Central memory CD4-positive, alpha-beta T cell (primary cell): Measurements from ENCODE around the gene FRS2.

ENCODE experiments used
- DNase-seq: peaks from one replicate; pipeline ENCODE4 v3.0.0; 2022

FRS2 gene

DNA sequence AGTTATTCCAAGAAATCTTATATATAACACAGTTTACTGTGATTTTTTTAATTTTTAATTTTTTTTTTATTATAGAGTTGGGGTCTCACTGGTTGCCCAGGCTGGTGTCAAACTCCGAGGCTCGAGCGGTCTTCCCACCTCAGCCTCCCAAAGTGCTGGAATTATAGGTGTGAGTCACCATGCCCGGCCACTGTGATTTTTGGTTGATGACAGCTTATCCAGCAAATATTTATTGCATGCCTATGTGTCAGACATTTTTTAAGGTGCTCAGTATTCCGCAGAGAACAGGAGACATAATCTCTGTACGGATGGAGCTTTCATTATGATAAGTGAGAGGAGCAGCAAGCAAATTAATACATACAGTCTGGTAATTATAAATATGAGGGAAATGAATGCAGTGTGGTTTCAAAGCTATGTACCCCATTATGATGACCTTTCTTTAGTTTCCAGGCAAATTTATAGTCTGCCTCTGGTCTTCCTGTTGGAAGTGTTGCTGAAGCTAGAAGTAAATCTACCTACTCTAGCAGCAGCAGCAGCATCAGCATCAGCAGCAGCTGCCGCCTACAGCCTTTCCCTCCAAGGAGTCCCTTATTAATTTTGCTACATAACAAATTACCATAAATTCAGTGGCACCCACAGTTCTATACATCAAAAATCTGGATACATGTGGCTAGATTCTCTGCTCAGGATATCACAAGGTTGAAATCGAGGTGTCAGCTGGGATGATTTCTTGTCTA is 32.3 kb downstream of the FRS2 start:
- DNase-seq, result no peak

- DNase-seq, result no peak
Observed at GRCh38 chr12:69508091-69508490, 37.9 kb downstream of the FRS2 start.

DNA sequence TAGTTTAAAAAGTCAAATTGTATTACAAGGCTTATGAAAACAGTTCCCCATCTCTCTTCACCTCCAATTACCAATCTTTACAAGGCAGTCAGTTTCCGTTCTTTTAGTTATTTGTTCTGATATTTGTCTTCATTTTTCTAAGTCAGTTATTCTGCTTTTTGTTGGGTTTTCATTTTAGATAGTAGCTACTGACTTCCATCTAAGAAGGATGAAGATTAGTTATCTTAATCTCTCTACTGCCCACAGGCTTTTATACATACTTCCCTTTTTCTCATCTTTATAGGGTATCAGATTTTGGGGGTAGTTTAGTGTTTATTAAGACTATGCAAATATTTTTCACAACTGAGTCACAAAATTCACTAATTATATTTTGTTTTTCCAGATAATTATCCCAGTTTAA is 38.4 kb downstream of the FRS2 start:
- DNase-seq, result no peak

DNA sequence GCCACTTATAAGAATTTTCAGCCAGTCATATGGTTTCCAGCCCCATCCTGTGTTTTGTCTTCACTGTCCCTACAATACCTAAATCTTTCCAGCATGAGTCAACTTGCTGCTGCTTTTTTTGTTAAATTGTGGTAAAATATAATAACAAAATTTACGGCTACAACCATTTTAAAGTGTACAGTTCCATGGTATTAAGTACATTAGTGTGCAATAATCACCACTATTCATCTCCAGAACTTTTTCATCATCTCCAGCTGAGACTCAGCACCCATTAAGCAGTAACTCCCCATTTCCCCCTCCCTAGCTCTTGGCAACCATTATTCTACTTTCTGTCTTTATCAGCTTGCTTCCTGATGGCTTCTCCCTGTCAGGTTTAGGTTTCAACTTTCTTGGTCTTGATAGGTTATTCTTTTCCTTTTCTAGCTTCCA is 39.1 kb downstream of the FRS2 start:
- no peak for DNase-seq

GRCh38 chr12:69509904-69510827 is 40.0 kb downstream of the FRS2 start:
- no peak for DNase-seq

DNA sequence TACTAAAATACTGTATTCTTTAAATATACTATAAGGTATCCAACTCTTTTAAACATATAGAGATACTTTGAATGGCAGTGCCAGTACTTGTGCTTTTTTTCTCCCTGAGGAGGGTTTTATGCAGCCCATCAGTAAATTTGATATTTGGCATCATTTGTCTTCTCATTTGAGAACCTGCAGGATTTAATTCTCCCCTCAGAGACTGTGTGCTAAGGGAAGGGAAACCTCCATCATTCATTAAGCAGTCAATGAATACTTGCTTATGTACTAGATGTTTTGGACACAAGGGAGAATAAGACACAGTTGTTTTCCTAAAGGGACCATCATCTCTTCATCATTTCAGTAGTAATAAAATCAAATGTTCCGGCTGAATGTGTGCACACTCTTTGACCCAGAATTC is 40.8 kb downstream of the FRS2 start:
- no peak for DNase-seq

DNA sequence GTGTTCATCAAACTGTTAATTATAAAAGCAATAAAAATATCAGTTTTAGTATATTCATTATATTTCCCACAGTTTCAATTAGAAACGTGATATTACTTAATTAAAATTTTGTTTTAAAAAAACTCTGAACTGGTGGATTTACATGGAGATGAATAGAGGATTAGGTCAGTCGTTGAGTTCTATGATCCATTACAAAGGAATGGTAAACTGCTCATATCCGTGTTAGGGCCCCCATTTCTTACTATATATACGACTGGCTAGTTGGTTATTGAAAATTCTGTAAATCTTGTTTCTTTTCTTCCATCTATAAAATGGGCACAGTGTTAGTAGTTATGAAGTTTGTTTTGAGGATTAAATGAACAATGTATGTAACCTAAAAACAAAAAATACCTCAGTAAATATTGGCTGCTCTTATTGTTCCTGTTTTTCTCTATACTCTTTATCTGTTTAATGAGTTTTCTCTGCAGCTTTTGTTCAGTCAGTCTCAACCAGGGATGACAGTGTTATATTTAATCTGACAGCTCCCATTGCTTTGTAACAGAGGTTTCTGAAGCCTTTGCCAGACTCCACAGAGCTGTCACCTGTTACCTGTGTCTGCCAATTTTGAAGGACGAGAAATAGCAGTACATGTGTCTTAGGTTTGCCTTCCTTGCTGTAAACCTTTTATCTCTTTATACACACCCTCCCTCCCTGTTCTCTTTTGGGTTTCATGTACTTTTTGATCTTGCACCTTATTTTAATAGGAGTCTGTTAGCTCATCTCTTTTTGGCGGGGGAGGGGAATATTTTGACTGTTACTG is 41.5 kb downstream of the FRS2 start:
- DNase-seq, result no peak

GRCh38 chr12:69512820-69513219 is 42.6 kb downstream of the FRS2 start:
- DNase-seq, result no peak

DNA sequence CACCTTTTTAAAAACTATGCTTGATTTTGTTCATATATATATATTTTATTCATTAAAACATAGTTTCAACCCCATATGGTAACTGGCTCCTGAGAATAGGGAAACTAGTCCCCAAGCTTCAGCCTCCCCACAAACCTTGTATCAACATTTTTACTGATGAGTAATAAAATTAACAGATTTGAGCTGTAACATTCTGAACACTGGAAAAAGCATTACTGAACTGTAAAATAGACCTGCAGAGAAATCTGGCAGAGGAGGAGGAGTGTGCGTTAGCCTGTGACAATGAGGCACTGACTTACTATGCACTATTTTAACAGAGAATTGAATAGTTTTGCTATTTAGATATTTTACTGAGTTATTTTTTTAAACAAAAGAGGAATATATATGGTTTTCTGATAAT is 43.1 kb downstream of the FRS2 start:
- DNase-seq, result no peak

GRCh38 chr12:69514111-69514510 is 43.9 kb downstream of the FRS2 start:
- no peak for DNase-seq

DNA sequence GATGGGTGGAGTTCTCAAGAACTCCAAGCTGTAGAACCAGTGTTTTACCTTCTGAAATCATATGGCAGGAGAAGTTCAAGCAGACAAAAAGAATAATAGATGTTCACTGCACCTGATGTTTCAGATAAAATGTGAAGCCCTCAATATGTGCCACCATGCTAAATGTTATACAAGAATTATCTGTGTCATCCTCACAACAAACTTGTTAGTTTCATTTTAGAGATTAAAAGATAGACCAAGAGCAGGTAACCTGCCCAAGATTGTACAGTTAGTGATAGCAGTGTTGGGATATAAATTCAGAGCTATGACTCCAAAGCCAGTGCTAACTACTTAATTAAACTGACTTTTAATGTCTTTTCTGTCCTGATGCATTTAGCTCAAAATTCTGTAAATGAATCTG is 44.7 kb downstream of the FRS2 start:
- DNase-seq, result no peak

GRCh38 chr12:69515394-69515930 is 45.3 kb downstream of the FRS2 start:
- DNase-seq, result no peak

DNA sequence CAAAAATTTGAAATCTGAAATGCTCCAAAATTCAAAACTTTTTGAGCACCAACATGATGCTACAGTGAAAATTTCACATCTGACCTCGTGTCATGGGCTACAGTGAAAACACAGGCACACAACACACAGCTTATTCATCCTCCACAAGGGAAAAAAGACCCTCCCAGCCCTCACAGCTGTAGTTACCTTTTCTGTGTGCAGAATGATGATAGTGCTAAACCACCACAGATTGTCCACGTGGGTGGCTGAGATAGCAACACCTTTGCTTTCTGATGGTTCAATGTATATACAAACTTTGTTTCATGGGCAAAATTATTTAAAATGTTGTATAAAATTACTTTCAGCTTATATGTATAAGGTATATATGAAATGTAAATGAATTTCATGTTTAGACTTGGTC is 46.8 kb downstream of the FRS2 start:
- no peak for DNase-seq

- no peak for DNase-seq
Observed at GRCh38 chr12:69517406-69517805, 47.2 kb downstream of the FRS2 start.

GRCh38 chr12:69519871-69520270 is 49.7 kb downstream of the FRS2 start:
- DNase-seq, result no peak

DNA sequence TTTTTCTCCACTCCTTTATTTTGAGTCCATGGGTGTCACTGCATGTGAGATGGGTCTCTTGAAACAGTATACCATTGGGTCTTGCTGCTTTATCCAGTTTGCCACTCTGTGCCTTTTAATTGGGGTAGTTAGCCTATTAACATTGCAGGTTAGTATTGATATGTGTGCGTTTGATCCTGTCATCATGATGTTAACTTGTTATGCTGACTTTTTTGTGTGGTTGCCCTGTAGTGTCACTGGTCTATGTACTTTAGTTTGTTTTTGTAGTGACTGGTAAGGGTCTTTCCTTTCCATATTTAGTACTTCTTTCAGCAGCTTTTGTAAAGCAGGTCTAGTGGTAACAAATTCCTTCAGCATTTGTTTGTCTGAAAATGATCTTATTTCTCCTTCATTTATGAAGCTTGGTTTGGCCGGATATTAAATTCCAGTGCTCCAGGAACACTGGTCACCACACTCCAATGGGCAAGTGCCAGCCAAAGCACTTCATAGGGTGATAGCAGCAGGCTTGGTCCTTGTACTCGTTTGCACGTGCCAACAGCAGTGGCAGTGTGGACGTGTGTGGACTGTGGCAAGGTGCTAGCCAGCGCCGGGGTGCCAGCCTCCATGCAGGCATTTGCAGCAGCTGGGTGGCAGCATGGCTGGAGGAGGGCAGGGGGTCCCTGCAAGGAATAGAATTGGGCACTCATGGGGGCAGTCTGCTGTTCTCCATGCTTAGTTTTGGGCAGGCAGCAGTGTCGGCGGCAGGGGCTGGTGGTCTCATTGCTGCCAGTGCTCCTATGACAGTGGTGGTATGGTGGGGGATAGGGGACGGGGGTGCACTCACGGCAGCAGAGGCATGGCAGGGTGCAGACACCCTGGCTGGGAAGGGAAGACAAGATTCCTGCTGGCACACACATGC is 53.5 kb downstream of the FRS2 start:
- DNase-seq, result no peak

DNA sequence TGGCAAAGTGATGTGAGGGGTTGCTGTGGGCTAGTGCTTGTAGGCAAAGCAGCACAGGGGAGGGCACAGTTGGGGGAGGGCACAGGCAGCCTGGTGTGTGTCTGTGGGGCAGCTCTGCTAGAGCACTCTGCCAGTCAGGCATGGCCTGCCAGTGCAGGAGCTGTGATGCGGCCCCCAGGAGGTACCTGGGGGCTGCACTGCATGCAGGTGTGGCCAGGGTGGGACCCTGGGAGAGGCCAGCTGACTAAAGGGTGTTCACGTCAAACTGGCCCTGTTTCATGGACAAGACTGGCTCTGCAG is 54.1 kb downstream of the FRS2 start:
- no peak for DNase-seq

- DNase-seq, result no peak
Observed at GRCh38 chr12:69524755-69525469, 54.7 kb downstream of the FRS2 start.

GRCh38 chr12:69527506-69528272 is 57.5 kb downstream of the FRS2 start:
- DNase-seq, result no peak

GRCh38 chr12:69529021-69529420 is 58.8 kb downstream of the FRS2 start:
- no peak for DNase-seq

DNA sequence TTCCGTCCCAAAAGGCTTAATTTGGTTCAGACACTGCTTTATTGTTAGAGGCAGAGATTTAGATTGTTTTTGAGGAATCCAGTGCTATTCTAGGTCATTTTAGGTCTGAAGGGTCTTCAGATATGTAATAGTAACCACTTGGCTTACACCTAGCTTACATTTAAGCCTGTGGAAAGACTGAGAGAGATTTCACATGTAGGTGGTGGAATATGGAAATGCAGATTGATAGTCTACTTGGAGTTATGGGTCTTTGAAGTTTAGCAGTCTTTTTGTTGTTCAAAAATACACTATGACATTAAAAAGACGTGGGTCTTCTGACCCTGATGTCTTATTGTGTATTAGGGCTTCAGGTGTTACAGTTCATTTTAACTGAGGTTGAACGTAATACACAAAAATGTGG is 63.7 kb downstream of the FRS2 start:
- DNase-seq, result no peak
